Diencephalon (tissue), 1 donor: ENCODE data around the gene TMEM243. TPM values are rescaled to one million over a fixed set of nuclear protein-coding genes. Genes with fewer than 3 reads are reported as not detected.

Source experiments
- small RNA-seq: library from RNA; depleted of rRNA; stranded (forward); fragments of <200 nt; gene quantifications from one replicate; pipeline ENCODE3, GENCODE V24; 2014
- total RNA-seq: library from RNA; depleted of rRNA; stranded (reverse); fragments of >200 nt; gene quantifications from one replicate; pipeline ENCODE4 v1.2.3, GENCODE V29; 2014

The TMEM243 gene
- total RNA-seq = 6.5 TPM

GRCh38 chr7:87219545-87220025, at the start of gene TMEM243:
Gene TMEM243, minus strand, starts transcription at chr7:87219732. Its CDS starts 229 bp downstream, at chr7:87219503.

GRCh38 chr7:87152112-87152896, 67.2 kb downstream of the TMEM243 start, which contains the start of gene DMTF1:
Gene DMTF1, plus strand, starts transcription at chr7:87152453. Its CDS starts 12,489 bp downstream, at chr7:87164942.

Small RNAs within 50 kb of the gene (small RNA-seq; reads per million reads assigned to genes)
- gene RF00019 = not detected
- not detected for gene RF02271

Other genes starting within 250 kb of the TMEM243 start
- gene ELAPOR2, start 160.1 kb downstream of the TMEM243 start, total RNA-seq = 52.4 TPM
- gene DMTF1, start 67.3 kb downstream of the TMEM243 start, total RNA-seq = 130 TPM
- gene CROT, start 125.9 kb upstream of the TMEM243 start, total RNA-seq = 25.4 TPM